ENCODE measurements around the gene CACNB1. TPM values are rescaled to one million over a fixed set of nuclear protein-coding genes. Genes with fewer than 3 reads are reported as not detected.

The CACNB1 gene
- total and polyA plus RNA-seq, 2 experiments from 2014 or later = 1.9 to 4.2 TPM

DNA sequence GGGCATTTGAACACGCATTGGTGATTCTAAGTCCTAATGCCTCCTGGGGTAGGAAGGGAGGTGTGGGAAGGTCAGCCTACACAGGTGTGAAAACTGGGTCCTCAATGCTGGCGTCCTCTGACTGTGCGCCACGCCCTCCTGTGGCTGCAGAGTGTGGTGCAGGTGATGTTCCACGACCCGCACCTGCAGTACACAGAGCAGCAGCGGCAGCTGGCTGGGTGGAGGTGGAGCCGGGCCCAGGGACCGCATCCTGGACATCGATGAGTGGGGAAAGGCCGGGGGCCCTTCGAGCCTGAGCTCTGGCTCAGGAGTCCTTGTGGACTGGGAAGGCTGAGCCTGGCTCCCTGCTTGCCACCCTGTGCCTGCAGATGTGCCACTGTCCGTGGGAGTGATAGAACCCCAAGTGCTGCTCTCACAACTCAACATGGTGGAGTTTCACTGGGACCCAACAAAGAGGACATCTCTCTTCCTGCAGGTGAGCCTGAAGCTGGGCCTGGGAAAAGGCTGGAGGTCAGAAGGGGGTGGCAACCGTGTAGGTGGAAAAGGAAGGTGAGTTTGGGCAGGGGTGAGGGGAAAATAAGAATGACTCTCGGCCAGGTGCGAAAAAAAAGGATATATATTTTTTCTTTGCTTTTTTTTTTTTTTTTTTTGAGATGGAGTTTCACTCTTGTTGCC, 42.3 kb upstream of the CACNB1 start:
- Histone ChIP-seq H3K4me3 (no peak overlapping the region), H3K4me2 (no peak overlapping the region), H3K36me3 (replicated peaks; ENCODE audit: insufficient read depth, low read depth) (no peaks in the 10 kb centered on the region), H3K79me2 (no peaks in the 10 kb centered on the region), H3K27me3 (no peaks in the 10 kb centered on the region), H3K9me3 (ENCODE audit: low read depth) (no peaks in the 10 kb centered on the region), H3K27ac (no peak overlapping the region), H3K4me1 (ENCODE audit: insufficient read depth) (peaks cover 13% of the 10 kb centered on the region), H3K9me2 (replicated peaks; ENCODE audit: insufficient read depth) (no peaks in the 10 kb centered on the region), H4K20me1 (ENCODE audit: insufficient read depth, poor library complexity, severe bottlenecking) (no peaks in the 10 kb centered on the region), H2AFZ (no peak overlapping the region)
- TF ChIP-seq EZH2phosphoT487 (IDR thresholded peaks at IDR 0.05; ENCODE audit: low read depth, severe bottlenecking, unreplicated experiment) = no peak
- TF ChIP-seq EZH2 (IDR thresholded peaks at IDR 0.05; ENCODE audit: borderline replicate concordance) = no peak
- TF ChIP-seq, protein P1, sequence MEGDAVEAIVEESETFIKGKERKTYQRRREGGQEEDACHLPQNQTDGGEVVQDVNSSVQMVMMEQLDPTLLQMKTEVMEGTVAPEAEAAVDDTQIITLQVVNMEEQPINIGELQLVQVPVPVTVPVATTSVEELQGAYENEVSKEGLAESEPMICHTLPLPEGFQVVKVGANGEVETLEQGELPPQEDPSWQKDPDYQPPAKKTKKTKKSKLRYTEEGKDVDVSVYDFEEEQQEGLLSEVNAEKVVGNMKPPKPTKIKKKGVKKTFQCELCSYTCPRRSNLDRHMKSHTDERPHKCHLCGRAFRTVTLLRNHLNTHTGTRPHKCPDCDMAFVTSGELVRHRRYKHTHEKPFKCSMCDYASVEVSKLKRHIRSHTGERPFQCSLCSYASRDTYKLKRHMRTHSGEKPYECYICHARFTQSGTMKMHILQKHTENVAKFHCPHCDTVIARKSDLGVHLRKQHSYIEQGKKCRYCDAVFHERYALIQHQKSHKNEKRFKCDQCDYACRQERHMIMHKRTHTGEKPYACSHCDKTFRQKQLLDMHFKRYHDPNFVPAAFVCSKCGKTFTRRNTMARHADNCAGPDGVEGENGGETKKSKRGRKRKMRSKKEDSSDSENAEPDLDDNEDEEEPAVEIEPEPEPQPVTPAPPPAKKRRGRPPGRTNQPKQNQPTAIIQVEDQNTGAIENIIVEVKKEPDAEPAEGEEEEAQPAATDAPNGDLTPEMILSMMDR (IDR thresholded peaks at IDR 0.05; ENCODE audit: poor library complexity) = peak; percentile 54
- WGBS (ENCODE audit: low lambda C conversion rate, missing lambda C conversion rate) = 34% methylated on average over 16 of the region's 16 CpGs
- DNase-seq (ENCODE audit: low spot score) = peak; percentile 68

DNA sequence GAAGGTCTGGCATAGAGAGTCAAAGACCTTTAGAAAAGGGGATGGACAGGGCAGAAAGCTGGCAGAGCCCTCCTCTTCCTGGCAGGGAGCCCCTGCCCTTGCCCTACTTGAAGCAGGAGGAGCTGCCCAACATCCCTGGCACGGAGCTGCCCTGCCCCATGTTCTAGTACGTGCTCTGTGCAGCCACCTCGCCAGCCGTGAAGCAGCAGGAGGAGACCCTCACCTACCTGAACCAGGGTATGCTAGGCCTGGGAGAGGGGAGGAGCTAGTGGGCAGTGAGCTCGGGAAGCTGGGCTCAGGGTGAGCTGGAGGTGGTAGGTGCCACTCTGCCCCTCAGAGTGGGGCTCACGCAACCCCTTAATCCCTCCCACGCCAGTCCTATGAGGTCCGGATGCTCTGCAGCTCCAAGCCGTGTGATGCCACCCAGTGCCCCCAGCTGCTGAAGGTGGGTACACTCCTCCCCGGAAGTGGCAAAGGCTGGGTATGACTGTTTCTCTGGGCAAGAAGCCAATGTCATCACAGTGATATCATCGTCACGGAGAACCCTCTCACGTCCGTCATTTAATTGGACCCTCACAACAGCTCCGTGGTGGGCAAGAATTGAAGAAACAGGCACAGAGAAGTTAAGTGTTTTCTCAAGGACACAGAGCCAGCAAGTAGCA, 41.0 kb upstream of the CACNB1 start:
- Histone ChIP-seq H3K4me3 (no peak overlapping the region), H3K9me3 (ENCODE audit: low read depth) (no peaks in the 10 kb centered on the region), H3K4me2 (no peak overlapping the region), H3K4me1 (ENCODE audit: insufficient read depth) (peaks cover 13% of the 10 kb centered on the region), H2AFZ (no peak overlapping the region), H3K79me2 (no peaks in the 10 kb centered on the region), H3K36me3 (replicated peaks; ENCODE audit: insufficient read depth, low read depth) (no peaks in the 10 kb centered on the region), H3K27me3 (no peaks in the 10 kb centered on the region), H3K27ac (no peak overlapping the region), H3K9me2 (replicated peaks; ENCODE audit: insufficient read depth) (no peaks in the 10 kb centered on the region), H4K20me1 (ENCODE audit: insufficient read depth, poor library complexity, severe bottlenecking) (no peaks in the 10 kb centered on the region)
- WGBS (ENCODE audit: low lambda C conversion rate, missing lambda C conversion rate) = 85% methylated on average over 15 of the region's 15 CpGs
- DNase-seq (ENCODE audit: low spot score) = no peak
- no peak for TF ChIP-seq EZH2phosphoT487 (IDR thresholded peaks at IDR 0.05; ENCODE audit: low read depth, severe bottlenecking, unreplicated experiment)
- TF ChIP-seq EZH2 (IDR thresholded peaks at IDR 0.05; ENCODE audit: borderline replicate concordance) = no peak
- TF ChIP-seq, protein P1 (IDR thresholded peaks at IDR 0.05; ENCODE audit: poor library complexity) = no peak

DNA sequence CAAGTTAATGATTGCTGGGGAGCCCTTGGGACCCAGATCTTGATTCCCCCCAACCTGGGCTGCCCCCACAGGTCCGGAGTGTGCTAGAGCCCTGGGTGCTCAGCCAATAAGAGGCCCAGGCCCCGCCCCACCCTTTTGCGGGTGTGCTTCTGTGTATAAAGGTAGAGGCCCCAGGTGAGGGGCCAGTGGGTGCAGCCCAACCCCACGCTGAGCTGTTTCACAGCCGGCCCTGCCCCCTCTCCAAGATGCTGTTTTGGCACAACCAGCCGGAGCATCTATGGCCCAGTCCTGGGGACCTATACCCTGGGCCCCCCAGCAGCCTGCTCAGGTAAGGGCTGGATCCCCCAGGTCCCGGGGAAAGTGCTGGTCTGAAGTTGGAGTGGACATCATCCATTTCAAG, 40.1 kb upstream of the CACNB1 start:
- Histone ChIP-seq H3K9me2 (replicated peaks; ENCODE audit: insufficient read depth) (no peaks in the 10 kb centered on the region), H3K27me3 (no peaks in the 10 kb centered on the region)

More for the DNA sequence above, 40.1 kb upstream of the CACNB1 start:
- peaks cover 13% of the 10 kb centered on the region for H3K4me1 ChIP-seq (ENCODE audit: insufficient read depth)
- H3K36me3 ChIP-seq (replicated peaks; ENCODE audit: insufficient read depth, low read depth) = no peaks in the 10 kb centered on the region
- no peak overlapping the region for H3K4me2 ChIP-seq
- H3K79me2 ChIP-seq = no peaks in the 10 kb centered on the region
- H3K27ac ChIP-seq = no peak overlapping the region
- DNase-seq (ENCODE audit: low spot score) = peak; percentile 5
- no peaks in the 10 kb centered on the region for H4K20me1 ChIP-seq (ENCODE audit: insufficient read depth, poor library complexity, severe bottlenecking)
- H3K9me3 ChIP-seq (ENCODE audit: low read depth) = no peaks in the 10 kb centered on the region
- no peak overlapping the region for H2AFZ ChIP-seq
- TF ChIP-seq EZH2 (IDR thresholded peaks at IDR 0.05; ENCODE audit: borderline replicate concordance) (no peak), EZH2phosphoT487 (IDR thresholded peaks at IDR 0.05; ENCODE audit: low read depth, severe bottlenecking, unreplicated experiment) (no peak)
- TF ChIP-seq, protein P1 (IDR thresholded peaks at IDR 0.05; ENCODE audit: poor library complexity) = no peak
- no peak overlapping the region for H3K4me3 ChIP-seq
- 63% methylated on average over 5 of the region's 7 CpGs for WGBS (ENCODE audit: low lambda C conversion rate, missing lambda C conversion rate)

Data from hepatocyte (in vitro differentiated cells).